HG03095 (cell line): ENCODE results near the gene CHRNA4.
"Not testable (repeated sequence)": the region's sequence is repeated elsewhere in the genome, so short reads cannot be mapped to it uniquely, and the experiment has no call there.

Source experiments
- ATAC-seq: cut with Tn5 transposase; IDR thresholded peaks from one replicate; pipeline ENCODE4 v1.9.1; 2021; ENCODE audit warnings: moderate library complexity; ENCODE audit not compliant: unreplicated experiment

Gene CHRNA4

DNA sequence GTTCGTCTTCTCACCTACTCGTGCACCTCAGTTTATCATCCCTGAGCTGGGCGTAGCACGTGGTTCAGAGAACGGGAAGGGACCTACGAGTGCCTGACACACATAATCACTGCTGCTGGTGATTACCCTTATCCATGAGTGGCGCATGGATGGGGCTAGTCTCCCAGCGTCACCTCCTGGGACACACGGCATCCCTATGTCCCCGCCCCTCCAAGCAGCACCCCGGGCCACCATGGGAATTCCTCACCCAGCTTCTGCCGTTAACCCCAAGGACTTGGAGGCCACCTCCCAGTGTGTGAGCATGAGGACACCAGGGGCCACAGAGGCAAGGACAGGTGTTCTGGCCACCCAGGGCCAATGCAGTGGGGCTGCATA, 9.8 kb downstream of the CHRNA4 start:
- ATAC-seq = no peak

DNA sequence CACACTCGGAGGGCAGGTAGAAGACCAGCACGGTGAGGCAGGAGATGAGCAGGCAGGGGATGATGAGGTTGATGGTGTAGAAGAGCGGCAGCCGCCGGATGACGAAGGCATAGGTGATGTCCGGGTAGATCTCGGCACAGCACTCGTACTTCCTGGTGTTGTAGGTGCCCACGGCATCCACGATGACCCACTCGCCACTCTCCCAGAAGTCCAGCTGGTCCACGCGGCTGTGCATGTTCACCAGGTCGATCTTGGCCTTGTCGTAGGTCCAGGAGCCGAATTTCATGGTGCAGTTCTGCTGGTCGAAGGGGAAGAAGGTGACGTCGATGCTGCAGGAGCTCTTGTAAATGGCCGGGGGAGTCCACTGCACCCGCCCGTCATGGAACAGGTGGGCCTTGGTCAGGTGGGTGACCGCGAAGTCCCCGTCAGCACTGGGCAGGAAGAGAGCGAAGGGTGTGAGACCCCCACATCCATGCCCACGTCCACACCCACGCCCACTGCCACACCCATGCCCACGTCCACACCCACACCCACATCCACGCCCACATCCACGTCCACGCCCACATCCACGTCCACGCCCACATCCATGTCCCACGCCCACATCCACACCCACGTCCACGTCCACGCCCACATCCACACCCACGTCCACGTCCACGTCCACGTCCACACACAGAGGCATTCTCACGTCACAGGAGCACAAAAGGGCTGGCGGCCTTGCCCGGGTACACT, 10.4 kb downstream of the CHRNA4 start:
- no peak for ATAC-seq

DNA sequence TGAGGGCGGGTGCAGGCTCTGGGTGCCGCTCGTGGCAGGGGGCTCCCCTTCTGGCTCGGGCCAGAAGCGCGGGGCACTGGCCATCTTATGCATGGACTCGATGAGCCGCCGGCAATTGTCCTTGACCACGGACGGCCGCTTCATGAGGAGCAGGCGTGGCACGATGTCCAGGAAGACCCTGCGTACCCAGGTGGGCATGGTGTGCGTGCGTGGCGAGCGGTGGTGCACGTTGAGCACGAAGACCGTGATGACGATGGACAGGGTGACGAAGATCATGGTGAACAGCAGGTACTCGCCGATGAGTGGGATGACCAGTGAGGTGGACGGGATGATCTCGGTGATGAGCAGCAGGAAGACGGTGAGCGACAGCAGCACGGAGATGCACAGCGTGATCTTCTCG, 11.0 kb downstream of the CHRNA4 start:
- no peak for ATAC-seq

GRCh38 chr20:63349516-63349895, 11.6 kb downstream of the CHRNA4 start:
- ATAC-seq = no peak

GRCh38 chr20:63348828-63349515, 12.2 kb downstream of the CHRNA4 start:
- ATAC-seq = no peak

- ATAC-seq = no peak
These were observed 13.0 kb downstream of the CHRNA4 start for GRCh38 chr20:63347950-63348827.

DNA sequence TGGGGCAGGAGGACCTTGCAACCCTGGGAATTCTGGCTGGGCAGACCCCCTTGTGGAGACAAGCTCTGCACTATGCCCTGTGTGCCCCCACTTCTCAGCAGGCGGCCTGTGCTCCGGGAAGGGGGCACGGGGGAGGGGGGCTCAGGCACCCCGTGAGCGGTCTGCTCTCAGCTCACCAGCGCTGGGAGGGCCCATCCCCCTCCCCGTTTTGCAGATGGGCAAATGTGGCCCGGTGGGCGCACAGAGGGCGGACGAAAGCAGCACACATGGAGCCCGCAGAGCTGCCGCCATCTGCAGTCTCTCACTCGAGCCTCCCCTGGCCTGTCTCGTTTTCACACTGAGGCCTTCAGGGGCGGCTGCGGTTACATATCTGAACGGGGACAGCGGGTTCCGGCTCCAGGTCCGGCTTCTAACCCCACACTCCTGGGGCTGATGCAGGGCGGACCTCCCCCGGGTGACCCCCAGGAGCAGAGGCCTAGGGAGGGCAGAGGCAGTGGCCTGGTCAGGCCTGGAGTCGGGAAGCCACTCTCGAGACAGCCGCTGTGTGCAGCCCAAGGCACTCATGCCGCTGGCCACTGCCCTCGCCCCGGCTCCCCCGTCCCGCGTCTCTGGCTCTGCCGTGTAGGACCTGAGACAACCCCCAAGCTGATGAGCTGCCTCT, 13.9 kb downstream of the CHRNA4 start:
- no peak for ATAC-seq

- ATAC-seq = no peak
These were observed 14.7 kb downstream of the CHRNA4 start for GRCh38 chr20:63346131-63347080.

- no peak for ATAC-seq
These were observed 15.6 kb downstream of the CHRNA4 start for GRCh38 chr20:63345328-63346100.

DNA sequence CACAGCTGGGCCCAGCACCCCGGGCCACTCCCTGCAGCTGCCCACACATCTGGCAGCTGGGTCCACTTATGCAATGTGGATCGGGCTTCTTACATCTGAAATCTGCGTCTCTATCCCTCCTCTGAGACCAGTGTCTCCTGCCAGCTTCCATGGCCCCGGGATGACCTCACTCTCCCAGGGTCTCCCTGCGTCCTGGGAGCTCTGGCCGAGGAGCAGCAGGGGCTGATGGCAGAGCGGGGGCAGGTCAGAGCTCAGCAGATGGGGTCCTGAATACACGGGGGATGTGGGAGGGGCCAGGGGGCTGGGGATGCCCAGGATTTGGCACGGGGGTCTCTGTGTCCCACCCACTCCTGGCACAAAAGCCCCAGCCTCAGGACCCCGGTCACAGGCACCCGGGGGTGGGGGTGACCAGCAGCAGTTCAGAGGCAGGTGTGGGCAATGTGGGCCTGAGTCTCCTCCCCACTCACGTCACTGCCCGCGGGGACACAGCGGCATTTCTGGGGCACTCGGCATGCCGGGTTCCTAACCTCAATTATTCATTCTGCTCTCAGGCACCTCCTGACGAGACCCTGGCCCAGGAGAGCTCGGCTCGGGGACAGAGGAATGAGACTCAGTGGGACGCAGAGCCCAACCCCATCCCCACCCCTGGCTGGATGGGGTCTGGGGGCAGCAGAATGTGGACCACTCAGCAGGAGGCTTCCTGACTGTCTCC, 16.4 kb downstream of the CHRNA4 start:
- no peak for ATAC-seq

DNA sequence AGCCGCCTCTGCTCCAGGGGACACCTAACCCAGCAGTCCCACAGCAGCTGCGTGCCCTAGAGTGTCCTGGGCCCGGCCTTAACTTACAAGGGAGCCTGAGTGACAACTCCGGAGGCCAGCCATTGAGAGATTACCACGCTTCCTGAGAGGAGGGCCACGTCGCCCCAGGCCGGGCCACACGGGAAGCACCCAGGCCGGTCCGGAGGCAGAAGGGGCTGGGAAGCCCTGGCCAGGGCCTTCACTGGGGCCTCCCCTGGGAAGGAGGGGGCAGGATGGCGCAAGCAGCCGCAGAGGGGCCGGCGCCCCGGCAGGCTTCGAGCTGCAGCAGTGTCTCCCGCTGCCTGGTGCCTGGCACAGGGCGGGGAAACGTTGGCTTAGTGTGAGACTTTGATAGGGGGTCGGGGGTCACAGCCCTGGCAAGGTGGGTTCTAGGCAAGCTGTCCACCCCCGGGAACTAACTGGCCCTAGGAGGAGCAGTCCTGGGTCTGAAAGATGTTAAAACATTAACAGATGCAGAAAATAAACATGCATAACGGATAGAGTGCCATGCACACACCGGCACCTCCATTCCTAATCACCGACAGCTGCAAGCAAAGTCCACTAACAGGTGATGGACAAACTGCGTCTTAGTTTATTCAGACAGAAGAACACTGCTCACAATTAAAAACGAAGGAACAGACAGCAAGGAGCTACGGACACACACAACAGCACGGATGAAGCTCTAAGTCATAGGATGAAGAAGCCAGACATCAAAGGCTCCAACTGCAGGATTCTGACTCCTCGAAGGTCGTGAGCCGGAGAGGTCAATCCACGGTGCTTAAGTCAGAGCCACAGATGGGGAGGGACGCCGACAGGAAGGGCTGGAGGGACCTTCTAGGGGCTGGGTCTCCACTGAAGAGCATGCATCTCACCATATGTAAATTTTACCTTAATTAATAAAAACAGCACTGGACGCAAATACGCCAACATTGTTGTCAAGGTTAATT, 17.4 kb downstream of the CHRNA4 start:
- ATAC-seq = no peak

DNA sequence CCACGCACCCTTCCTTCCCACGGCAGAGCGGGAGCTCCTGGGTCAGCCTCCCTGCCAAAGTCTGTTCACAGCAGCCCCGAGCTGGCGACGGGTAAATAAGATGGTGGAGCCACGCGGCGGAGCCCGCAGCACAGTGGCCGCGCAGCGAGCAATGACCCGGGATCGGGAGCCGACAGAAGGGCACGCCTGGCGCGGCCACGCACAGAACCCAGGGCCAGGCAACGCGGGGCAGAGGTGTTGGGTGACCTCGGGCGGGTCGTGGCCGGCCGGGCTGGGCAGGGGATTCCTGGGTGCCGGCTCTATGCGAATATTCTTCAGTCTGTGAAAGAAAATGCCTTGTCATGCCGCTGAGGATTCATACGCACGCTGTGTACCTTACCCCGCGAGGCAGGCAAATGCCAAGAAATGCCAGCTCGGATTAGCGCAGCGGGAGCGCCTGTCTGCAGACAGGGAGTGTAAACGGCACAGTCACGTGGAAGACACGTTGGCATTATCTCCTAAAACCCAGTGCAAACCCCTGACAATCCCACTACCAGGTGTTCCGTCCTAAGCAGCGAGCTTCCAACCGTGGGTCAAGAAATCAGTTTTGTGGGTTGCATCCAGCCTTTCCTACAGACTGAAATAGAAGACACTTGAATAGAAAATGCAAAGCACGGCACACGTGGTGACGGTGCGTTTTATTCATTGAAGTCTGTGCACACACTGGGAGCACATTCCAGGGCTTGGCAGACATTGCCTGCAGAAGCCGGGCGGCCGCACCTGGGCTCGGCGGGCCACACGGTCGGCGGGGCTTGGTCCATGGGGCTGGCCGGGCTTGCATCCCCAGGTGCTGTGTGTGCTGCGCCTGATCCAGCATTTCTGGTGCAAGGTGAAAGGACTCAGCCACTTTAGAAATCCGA, 18.3 kb downstream of the CHRNA4 start:
- no peak for ATAC-seq

- ATAC-seq = not testable (repeated sequence)
These were observed 20.9 kb downstream of the CHRNA4 start for GRCh38 chr20:63340158-63340688.

GRCh38 chr20:63339154-63340094, 21.7 kb downstream of the CHRNA4 start:
- not testable (repeated sequence) for ATAC-seq

DNA sequence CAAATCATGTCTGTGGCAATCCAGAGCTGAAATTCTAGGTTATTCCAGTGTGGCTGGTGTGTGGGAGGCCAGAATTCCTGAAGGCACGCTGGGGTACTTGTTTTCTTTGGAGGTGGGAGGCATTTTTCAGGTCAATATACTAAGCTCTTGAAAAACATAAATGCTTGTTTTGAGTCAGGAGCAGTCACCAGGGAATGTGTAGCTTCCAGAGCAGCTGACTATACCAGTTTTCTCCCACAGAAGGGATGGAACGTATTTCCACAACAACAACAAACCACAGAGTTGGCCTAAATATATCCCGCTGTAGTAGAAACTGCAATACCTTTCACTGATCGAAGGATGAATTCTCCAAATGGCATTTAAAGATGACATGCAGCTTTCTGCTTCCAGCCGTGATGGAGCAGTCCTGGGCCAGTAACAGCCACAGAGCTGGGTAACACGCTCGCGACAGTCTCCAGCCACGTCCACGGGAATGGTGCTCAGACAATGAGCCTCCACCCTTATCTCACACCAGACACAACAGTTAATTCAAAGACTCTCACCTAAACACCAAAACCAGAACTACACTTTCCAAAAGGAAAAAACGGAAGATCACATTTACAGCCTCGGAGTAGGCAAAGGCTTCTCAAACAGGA, 23.2 kb downstream of the CHRNA4 start:
- no peak for ATAC-seq
